Measurements from ENCODE around the gene AP3B1. TPM values are rescaled to one million over a fixed set of nuclear protein-coding genes. Genes with fewer than 3 reads are reported as not detected.

AP3B1 gene
- total RNA-seq, 1 experiment from 2014 or later: 50.3 TPM

DNA sequence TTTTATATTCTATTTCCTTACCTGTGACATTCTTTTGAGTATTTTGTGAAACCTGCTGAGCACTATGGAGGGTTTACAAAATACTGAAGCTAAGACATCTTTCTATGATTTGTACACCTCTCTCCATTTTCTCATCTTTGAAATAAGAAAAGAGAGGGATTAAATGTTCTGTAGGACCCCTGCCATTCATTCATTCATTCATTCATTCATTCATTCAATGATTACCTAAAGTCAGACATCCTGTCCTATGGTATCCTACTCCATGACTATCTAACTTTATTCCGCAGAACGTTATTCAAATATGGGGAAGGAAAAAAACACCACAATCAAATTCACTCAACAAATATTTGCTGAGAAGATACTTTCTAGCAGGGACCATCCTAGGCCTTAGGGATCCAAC, 51.4 kb downstream of the AP3B1 start:
- no peak for TF ChIP-seq ZNF416 (CRISPR knock-in tag; IDR thresholded peaks at IDR 0.05)
- ChIA-PET CTCF (no interaction called here), POLR2A (no interaction called here)
- ATAC-seq (no peak), DNase-seq (ENCODE audit: low spot score) (no peak)
- H3K4me1 Mint-ChIP-seq: no peaks in the 10 kb centered on the region
- H3K9me3 Mint-ChIP-seq: no peaks in the 10 kb centered on the region
- no peak overlapping the region for H3K4me3 Mint-ChIP-seq
- no peak overlapping the region for H3K27ac Mint-ChIP-seq
- no peaks in the 10 kb centered on the region for H3K27me3 Mint-ChIP-seq (ENCODE audit: low read depth)
- no peaks in the 10 kb centered on the region; the same call in 1 of the 2 replicates for H3K36me3 Mint-ChIP-seq

DNA sequence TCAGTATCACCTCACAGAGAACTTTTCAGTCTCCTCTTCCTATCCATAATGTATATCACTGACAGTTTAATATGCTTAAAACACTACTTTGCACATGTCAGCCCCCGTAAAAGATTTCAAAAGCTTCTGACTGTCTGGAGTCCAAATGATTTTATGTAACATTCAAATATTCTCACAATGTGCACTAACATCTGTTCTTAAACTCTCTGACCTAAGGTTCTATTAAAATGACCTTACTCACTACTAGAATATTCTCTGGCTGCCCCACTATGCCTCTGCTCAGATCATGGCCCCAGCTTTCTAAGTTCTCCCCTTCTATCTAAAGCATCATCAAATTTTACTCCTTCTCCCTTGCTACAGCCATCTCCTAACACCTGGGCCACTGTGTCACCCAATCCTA, 52.5 kb downstream of the AP3B1 start:
- no peaks in the 10 kb centered on the region; the same call in 1 of the 2 replicates for H3K36me3 Mint-ChIP-seq
- ChIA-PET POLR2A (no interaction called here), CTCF (interaction anchor here (2.2 kb wide), 1 partner anchor 27 kb away, joined by 6 read pairs; no protein-coding TSS in a partner anchor)
- ATAC-seq (no peak), DNase-seq (ENCODE audit: low spot score) (no peak)
- H3K27ac Mint-ChIP-seq: no peak overlapping the region
- H3K9me3 Mint-ChIP-seq: no peaks in the 10 kb centered on the region
- H3K27me3 Mint-ChIP-seq (ENCODE audit: low read depth): no peaks in the 10 kb centered on the region
- H3K4me3 Mint-ChIP-seq: no peak overlapping the region
- TF ChIP-seq, protein P1, sequence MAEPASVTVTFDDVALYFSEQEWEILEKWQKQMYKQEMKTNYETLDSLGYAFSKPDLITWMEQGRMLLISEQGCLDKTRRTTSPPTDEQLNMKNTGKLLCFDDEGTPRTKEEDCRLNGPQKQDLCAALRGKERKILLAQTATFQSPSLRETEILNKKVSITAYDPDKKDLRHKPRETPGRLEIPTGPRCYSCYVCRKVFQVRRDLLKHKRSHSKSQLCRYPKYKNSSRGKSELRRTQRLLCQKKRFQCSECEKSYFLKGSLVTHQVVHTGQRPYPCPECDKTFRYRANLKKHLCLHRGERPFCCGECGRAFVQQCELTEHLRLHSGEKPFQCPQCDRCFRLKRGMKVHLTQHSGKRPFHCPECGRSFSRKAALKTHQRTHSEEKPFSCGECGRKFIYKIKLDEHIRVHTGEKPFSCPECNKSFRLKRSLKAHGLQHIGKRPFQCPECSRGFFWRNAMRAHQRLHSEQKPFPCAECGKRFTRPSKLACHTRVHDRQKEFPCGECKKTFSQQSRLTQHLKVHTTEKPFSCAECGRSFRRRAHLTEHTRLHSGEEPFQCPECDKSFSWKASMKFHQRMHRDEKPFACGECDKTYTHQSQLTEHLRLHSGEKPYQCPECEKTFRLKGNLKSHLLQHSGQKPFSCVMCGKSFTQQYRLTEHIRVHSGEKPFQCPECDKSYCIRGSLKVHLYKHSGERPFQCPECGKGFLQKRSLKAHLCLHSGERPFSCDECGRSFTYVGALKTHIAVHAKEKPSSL (CRISPR knock-in tag; conservative IDR thresholded peaks at IDR 0.05): no peak
- TF ChIP-seq, protein P2, sequence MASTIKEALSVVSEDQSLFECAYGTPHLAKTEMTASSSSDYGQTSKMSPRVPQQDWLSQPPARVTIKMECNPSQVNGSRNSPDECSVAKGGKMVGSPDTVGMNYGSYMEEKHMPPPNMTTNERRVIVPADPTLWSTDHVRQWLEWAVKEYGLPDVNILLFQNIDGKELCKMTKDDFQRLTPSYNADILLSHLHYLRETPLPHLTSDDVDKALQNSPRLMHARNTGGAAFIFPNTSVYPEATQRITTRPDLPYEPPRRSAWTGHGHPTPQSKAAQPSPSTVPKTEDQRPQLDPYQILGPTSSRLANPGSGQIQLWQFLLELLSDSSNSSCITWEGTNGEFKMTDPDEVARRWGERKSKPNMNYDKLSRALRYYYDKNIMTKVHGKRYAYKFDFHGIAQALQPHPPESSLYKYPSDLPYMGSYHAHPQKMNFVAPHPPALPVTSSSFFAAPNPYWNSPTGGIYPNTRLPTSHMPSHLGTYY (CRISPR knock-in tag; IDR thresholded peaks at IDR 0.05): no peak
- TF ChIP-seq KAT7 (CRISPR knock-in tag; IDR thresholded peaks at IDR 0.05; ENCODE audit: borderline replicate concordance) (no peak), ZNF671 (CRISPR knock-in tag; IDR thresholded peaks at IDR 0.05) (no peak), SOX15 (CRISPR knock-in tag; IDR thresholded peaks at IDR 0.05) (no peak), NFE2L1 (CRISPR knock-in tag; IDR thresholded peaks at IDR 0.05) (no peak), ETV6 (CRISPR knock-in tag; IDR thresholded peaks at IDR 0.05) (no peak), ZNF423 (CRISPR knock-in tag; IDR thresholded peaks at IDR 0.05) (no peak), NR1H2 (CRISPR knock-in tag; IDR thresholded peaks at IDR 0.05) (no peak), TCF7 (CRISPR knock-in tag; IDR thresholded peaks at IDR 0.05; ENCODE audit: low read depth) (no peak)
- TF ChIP-seq, protein P3, sequence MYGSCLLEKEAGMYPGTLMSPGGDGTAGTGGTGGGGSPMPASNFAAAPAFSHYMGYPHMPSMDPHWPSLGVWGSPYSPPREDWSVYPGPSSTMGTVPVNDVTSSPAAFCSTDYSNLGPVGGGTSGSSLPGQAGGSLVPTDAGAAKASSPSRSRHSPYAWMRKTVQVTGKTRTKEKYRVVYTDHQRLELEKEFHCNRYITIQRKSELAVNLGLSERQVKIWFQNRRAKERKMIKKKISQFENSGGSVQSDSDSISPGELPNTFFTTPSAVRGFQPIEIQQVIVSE (CRISPR knock-in tag; IDR thresholded peaks at IDR 0.05; ENCODE audit: borderline replicate concordance): no peak
- TF ChIP-seq, protein P4, sequence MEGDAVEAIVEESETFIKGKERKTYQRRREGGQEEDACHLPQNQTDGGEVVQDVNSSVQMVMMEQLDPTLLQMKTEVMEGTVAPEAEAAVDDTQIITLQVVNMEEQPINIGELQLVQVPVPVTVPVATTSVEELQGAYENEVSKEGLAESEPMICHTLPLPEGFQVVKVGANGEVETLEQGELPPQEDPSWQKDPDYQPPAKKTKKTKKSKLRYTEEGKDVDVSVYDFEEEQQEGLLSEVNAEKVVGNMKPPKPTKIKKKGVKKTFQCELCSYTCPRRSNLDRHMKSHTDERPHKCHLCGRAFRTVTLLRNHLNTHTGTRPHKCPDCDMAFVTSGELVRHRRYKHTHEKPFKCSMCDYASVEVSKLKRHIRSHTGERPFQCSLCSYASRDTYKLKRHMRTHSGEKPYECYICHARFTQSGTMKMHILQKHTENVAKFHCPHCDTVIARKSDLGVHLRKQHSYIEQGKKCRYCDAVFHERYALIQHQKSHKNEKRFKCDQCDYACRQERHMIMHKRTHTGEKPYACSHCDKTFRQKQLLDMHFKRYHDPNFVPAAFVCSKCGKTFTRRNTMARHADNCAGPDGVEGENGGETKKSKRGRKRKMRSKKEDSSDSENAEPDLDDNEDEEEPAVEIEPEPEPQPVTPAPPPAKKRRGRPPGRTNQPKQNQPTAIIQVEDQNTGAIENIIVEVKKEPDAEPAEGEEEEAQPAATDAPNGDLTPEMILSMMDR (IDR thresholded peaks at IDR 0.05): no peak
- TF ChIP-seq, protein P5, sequence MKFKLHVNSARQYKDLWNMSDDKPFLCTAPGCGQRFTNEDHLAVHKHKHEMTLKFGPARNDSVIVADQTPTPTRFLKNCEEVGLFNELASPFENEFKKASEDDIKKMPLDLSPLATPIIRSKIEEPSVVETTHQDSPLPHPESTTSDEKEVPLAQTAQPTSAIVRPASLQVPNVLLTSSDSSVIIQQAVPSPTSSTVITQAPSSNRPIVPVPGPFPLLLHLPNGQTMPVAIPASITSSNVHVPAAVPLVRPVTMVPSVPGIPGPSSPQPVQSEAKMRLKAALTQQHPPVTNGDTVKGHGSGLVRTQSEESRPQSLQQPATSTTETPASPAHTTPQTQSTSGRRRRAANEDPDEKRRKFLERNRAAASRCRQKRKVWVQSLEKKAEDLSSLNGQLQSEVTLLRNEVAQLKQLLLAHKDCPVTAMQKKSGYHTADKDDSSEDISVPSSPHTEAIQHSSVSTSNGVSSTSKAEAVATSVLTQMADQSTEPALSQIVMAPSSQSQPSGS (CRISPR knock-in tag; IDR thresholded peaks at IDR 0.05; ENCODE audit: borderline replicate concordance, low read depth): no peak
- H3K4me1 Mint-ChIP-seq: no peaks in the 10 kb centered on the region

DNA sequence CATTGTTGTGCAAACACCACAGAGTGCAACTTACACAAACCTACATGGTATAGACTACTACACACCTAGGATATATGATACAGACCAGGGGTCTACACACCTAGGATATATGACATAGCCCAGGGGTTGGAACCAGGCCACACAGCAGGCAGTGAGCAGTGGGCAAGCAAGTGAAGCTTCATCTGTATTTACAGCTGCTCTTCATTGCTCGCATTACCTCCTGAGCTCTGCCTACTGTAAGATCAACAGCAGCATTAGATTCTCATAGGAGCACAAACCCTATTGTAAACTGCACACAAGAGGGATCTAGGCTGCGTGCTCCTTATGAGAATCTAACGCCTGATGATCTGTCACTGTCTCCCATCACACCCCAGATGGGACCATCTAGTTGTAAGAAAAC, 56.6 kb downstream of the AP3B1 start:
- TF ChIP-seq ZNF263 (CRISPR knock-in tag; IDR thresholded peaks at IDR 0.05; ENCODE audit: low read depth): no peak
- no peak for TF ChIP-seq TEAD4 (CRISPR knock-in tag; IDR thresholded peaks at IDR 0.05)
- TF ChIP-seq NFATC4 (CRISPR knock-in tag; IDR thresholded peaks at IDR 0.05): no peak
- TF ChIP-seq FOXJ3 (CRISPR knock-in tag; IDR thresholded peaks at IDR 0.05; ENCODE audit: borderline replicate concordance): no peak
- TF ChIP-seq ZNF671 (CRISPR knock-in tag; IDR thresholded peaks at IDR 0.05): no peak
- no peak for TF ChIP-seq MYBL2 (CRISPR knock-in tag; IDR thresholded peaks at IDR 0.05)
- TF ChIP-seq, protein P6, sequence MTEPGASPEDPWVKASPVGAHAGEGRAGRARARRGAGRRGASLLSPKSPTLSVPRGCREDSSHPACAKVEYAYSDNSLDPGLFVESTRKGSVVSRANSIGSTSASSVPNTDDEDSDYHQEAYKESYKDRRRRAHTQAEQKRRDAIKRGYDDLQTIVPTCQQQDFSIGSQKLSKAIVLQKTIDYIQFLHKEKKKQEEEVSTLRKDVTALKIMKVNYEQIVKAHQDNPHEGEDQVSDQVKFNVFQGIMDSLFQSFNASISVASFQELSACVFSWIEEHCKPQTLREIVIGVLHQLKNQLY (CRISPR knock-in tag; IDR thresholded peaks at IDR 0.05): no peak
- Mint-ChIP-seq H3K36me3 (no peaks in the 10 kb centered on the region; the same call in 1 of the 2 replicates), H3K27me3 (ENCODE audit: low read depth) (no peaks in the 10 kb centered on the region), H3K4me1 (no peaks in the 10 kb centered on the region), H3K27ac (no peak overlapping the region), H3K9me3 (no peaks in the 10 kb centered on the region), H3K4me3 (no peak overlapping the region)
- ChIA-PET CTCF (no interaction called here), POLR2A (no interaction called here)
- no peak for DNase-seq (ENCODE audit: low spot score)
- no peak for ATAC-seq
